Chondrocyte (in vitro differentiated cells): ENCODE results near the gene ZBTB9. TPM values are rescaled to one million over a fixed set of nuclear protein-coding genes. Genes with fewer than 3 reads are reported as not detected.

Source experiments
- DNase-seq: peaks from one replicate; pipeline ENCODE4 v3.0.0; 2021; ENCODE audit warnings: mixed read lengths, low spot score
- H3K27ac Mint-ChIP-seq: one replicate; pipeline ENCODE4 v1.8.0; 2021; ENCODE audit warnings: mild to moderate bottlenecking, moderate library complexity, mixed read lengths; ENCODE audit not compliant: unreplicated experiment
- H3K27me3 Mint-ChIP-seq: 2 replicates; pipeline ENCODE4 v1.8.0; 2021; ENCODE audit warnings: low read depth, mixed read lengths
- H3K36me3 Mint-ChIP-seq: 2 replicates; pipeline ENCODE4 v1.8.0; 2021; ENCODE audit warnings: low read depth, mixed read lengths
- H3K4me1 Mint-ChIP-seq: 2 replicates; pipeline ENCODE4 v1.8.0; 2021; ENCODE audit warnings: low read depth, mild to moderate bottlenecking, mixed read lengths
- H3K4me3 Mint-ChIP-seq: one replicate; pipeline ENCODE4 v1.8.0; 2021; ENCODE audit warnings: mild to moderate bottlenecking, moderate library complexity, mixed read lengths; ENCODE audit not compliant: unreplicated experiment
- H3K9me3 Mint-ChIP-seq: 2 replicates; pipeline ENCODE4 v1.8.0; 2021; ENCODE audit warnings: low read depth, mixed read lengths
- CTCF ChIP-seq: fragments of 200-600 bp; sonication (generic); IDR thresholded peaks from 2 replicates; pipeline ENCODE4 v1.5.0; 2021; ENCODE audit warnings: antibody characterized with exemption, mild to moderate bottlenecking, moderate library complexity
- total RNA-seq: library from RNA; stranded (reverse); gene quantifications from 3 replicates; pipeline ENCODE4 v1.2.1, GENCODE V29; 2021

ZBTB9 gene
- total RNA-seq, 1 donor from 2014 or later = 7.1 TPM

- H3K27me3 Mint-ChIP-seq = no peaks in the 10 kb centered on the region
- no peaks in the 10 kb centered on the region for H3K9me3 Mint-ChIP-seq
- H3K36me3 Mint-ChIP-seq = peaks cover 39% of the 10 kb centered on the region
- DNase-seq = no peak
- H3K4me1 Mint-ChIP-seq = no peaks in the 10 kb centered on the region
- H3K27ac Mint-ChIP-seq = no peak overlapping the region
- TF ChIP-seq CTCF = no peak
- no peak overlapping the region for H3K4me3 Mint-ChIP-seq
These were observed 12.1 kb upstream of the ZBTB9 start for GRCh38 chr6:33442283-33442682.

GRCh38 chr6:33443025-33443424 is 11.4 kb upstream of the ZBTB9 start:
- Mint-ChIP-seq H3K4me1 (no peaks in the 10 kb centered on the region), H3K4me3 (no peak overlapping the region), H3K9me3 (no peaks in the 10 kb centered on the region), H3K27me3 (no peaks in the 10 kb centered on the region), H3K27ac (no peak overlapping the region), H3K36me3 (peaks cover 42% of the 10 kb centered on the region)
- no peak for TF ChIP-seq CTCF
- DNase-seq = no peak

- no peaks in the 10 kb centered on the region for H3K4me1 Mint-ChIP-seq
- no peak for TF ChIP-seq CTCF
- peaks cover 41% of the 10 kb centered on the region for H3K36me3 Mint-ChIP-seq
- no peaks in the 10 kb centered on the region for H3K9me3 Mint-ChIP-seq
- no peak overlapping the region for H3K27ac Mint-ChIP-seq
- DNase-seq = no peak
- no peak overlapping the region for H3K4me3 Mint-ChIP-seq
- no peaks in the 10 kb centered on the region for H3K27me3 Mint-ChIP-seq
These were observed 10.5 kb upstream of the ZBTB9 start for GRCh38 chr6:33443619-33444504.

GRCh38 chr6:33445119-33445603 is 9.2 kb upstream of the ZBTB9 start:
- Mint-ChIP-seq H3K4me3 (no peak overlapping the region), H3K27ac (no peak overlapping the region), H3K4me1 (no peaks in the 10 kb centered on the region), H3K9me3 (no peaks in the 10 kb centered on the region), H3K36me3 (peaks cover 35% of the 10 kb centered on the region), H3K27me3 (no peaks in the 10 kb centered on the region)
- DNase-seq = no peak
- TF ChIP-seq CTCF = no peak

- Mint-ChIP-seq H3K4me1 (no peaks in the 10 kb centered on the region), H3K27me3 (no peaks in the 10 kb centered on the region), H3K27ac (no peak overlapping the region), H3K9me3 (no peaks in the 10 kb centered on the region), H3K36me3 (peaks cover 35% of the 10 kb centered on the region), H3K4me3 (no peak overlapping the region)
- DNase-seq = no peak
- TF ChIP-seq CTCF = no peak
These were observed 8.0 kb upstream of the ZBTB9 start for GRCh38 chr6:33446356-33446755.
